NCI-H1417 treated with DMSO at 0.1 percent for 48 hours (cell line): ENCODE measurements around the gene GPATCH4.
"Not testable (repeated sequence)": the region's sequence is repeated elsewhere in the genome, so short reads cannot be mapped to it uniquely, and the experiment has no call there.

Source experiments
- DNase-seq: peaks from one replicate; lab custom pipeline; 2025; lab: John Stamatoyannopoulos, UW

GPATCH4 gene

GRCh38 chr1:156601122-156601830 is at the start of gene GPATCH4:
Gene GPATCH4 (minus strand): TSS chr1:156601479.
- DNase-seq: peak; percentile 10

GRCh38 chr1:156648951-156649350 is 47.7 kb upstream of the GPATCH4 start:
- DNase-seq: no peak

- DNase-seq: no peak
Observed at GRCh38 chr1:156648496-156648895, 47.2 kb upstream of the GPATCH4 start.

- no peak for DNase-seq
Observed at GRCh38 chr1:156647351-156647750, 46.1 kb upstream of the GPATCH4 start.

GRCh38 chr1:156646738-156647211 is 45.5 kb upstream of the GPATCH4 start:
- DNase-seq: no peak

GRCh38 chr1:156645666-156646065 is 44.4 kb upstream of the GPATCH4 start:
- DNase-seq: no peak

- DNase-seq: no peak
Observed at GRCh38 chr1:156645056-156645455, 43.8 kb upstream of the GPATCH4 start.

GRCh38 chr1:156644640-156645039 is 43.4 kb upstream of the GPATCH4 start:
- no peak for DNase-seq

- no peak for DNase-seq
Observed at GRCh38 chr1:156644146-156644545, 42.9 kb upstream of the GPATCH4 start.

- DNase-seq: no peak
Observed at GRCh38 chr1:156643778-156644092, 42.5 kb upstream of the GPATCH4 start.

GRCh38 chr1:156643049-156643777 is 41.9 kb upstream of the GPATCH4 start:
- no peak for DNase-seq

GRCh38 chr1:156642265-156643048 is 41.2 kb upstream of the GPATCH4 start:
- no peak for DNase-seq

GRCh38 chr1:156641761-156642264 is 40.5 kb upstream of the GPATCH4 start, which contains the start of gene BCAN:
Gene BCAN (plus strand): TSS chr1:156642117. CDS start chr1:156646055, 3,938 bp downstream.
- DNase-seq: no peak

GRCh38 chr1:156640842-156641706 is 39.8 kb upstream of the GPATCH4 start:
- DNase-seq: no peak

- no peak for DNase-seq
Observed at GRCh38 chr1:156639601-156640101, 38.4 kb upstream of the GPATCH4 start.

GRCh38 chr1:156638189-156638985 is 37.1 kb upstream of the GPATCH4 start:
- no peak for DNase-seq

- no peak for DNase-seq
Observed at GRCh38 chr1:156632355-156632754, 31.1 kb upstream of the GPATCH4 start.

- not testable (repeated sequence) for DNase-seq
Observed at GRCh38 chr1:156631152-156631551, 29.9 kb upstream of the GPATCH4 start.

- no peak for DNase-seq
Observed at GRCh38 chr1:156629823-156630449, 28.7 kb upstream of the GPATCH4 start.

- DNase-seq: no peak
Observed at GRCh38 chr1:156627313-156627880, 26.1 kb upstream of the GPATCH4 start.
